Middle frontal gyrus (tissue), 1 donor: ENCODE measurements around the gene HACD2.
A peak's percentile ranks its signal among the peaks of the same experiment; 100 is the strongest.
"Not testable (repeated sequence)": the region's sequence is repeated elsewhere in the genome, so short reads cannot be mapped to it uniquely, and the experiment has no call there.

Experiments used
- DNase-seq: peaks from one replicate; pipeline ENCODE4 v3.0.0-alpha.2; 2015; ENCODE audit warnings: low spot score; ENCODE audit errors: extremely low spot score

Gene HACD2

GRCh38 chr3:123525433-123525832 lies 59.4 kb downstream of the HACD2 start:
- no peak for DNase-seq

GRCh38 chr3:123524981-123525380 lies 59.9 kb downstream of the HACD2 start:
- DNase-seq = no peak

- DNase-seq = no peak
Measured at GRCh38 chr3:123523023-123523412, 61.8 kb downstream of the HACD2 start.

GRCh38 chr3:123522320-123523022 lies 62.4 kb downstream of the HACD2 start:
- DNase-seq = no peak

- DNase-seq = no peak
Measured at GRCh38 chr3:123521179-123521969, 63.5 kb downstream of the HACD2 start.

GRCh38 chr3:123520656-123521055 lies 64.2 kb downstream of the HACD2 start:
- no peak for DNase-seq

GRCh38 chr3:123518892-123519485 lies 65.9 kb downstream of the HACD2 start:
- no peak for DNase-seq

- no peak for DNase-seq
Measured at GRCh38 chr3:123511726-123512125, 73.1 kb downstream of the HACD2 start.

- no peak for DNase-seq
Measured at GRCh38 chr3:123511084-123511483, 73.8 kb downstream of the HACD2 start.

- DNase-seq = no peak
Measured at GRCh38 chr3:123508178-123508577, 76.7 kb downstream of the HACD2 start.

GRCh38 chr3:123505820-123506219 lies 79.0 kb downstream of the HACD2 start:
- no peak for DNase-seq

- DNase-seq = no peak
Measured at GRCh38 chr3:123503203-123503602, 81.7 kb downstream of the HACD2 start.

- DNase-seq = no peak
Measured at GRCh38 chr3:123499322-123499721, 85.5 kb downstream of the HACD2 start.

GRCh38 chr3:123498761-123499160 lies 86.1 kb downstream of the HACD2 start:
- no peak for DNase-seq

- no peak for DNase-seq
Measured at GRCh38 chr3:123493912-123494311, 90.9 kb downstream of the HACD2 start.

GRCh38 chr3:123491966-123492587 lies 92.8 kb downstream of the HACD2 start:
- DNase-seq = no peak

GRCh38 chr3:123489400-123490004 lies 95.4 kb downstream of the HACD2 start:
- DNase-seq = peak; percentile 75

- no peak for DNase-seq
Measured at GRCh38 chr3:123488645-123489347, 96.1 kb downstream of the HACD2 start.

GRCh38 chr3:123487063-123487462 lies 97.8 kb downstream of the HACD2 start:
- DNase-seq = not testable (repeated sequence)

- no peak for DNase-seq
Measured at GRCh38 chr3:123486460-123486859, 98.4 kb downstream of the HACD2 start.

GRCh38 chr3:123485551-123485950 lies 99.3 kb downstream of the HACD2 start:
- DNase-seq = no peak
